GM10266 (cell line): Measurements from ENCODE around the gene C1QTNF1.
"Not testable (repeated sequence)": the region's sequence is repeated elsewhere in the genome, so short reads cannot be mapped to it uniquely, and the experiment has no call there.

Experiments used
- DNase-seq: peaks from one replicate; pipeline ENCODE4 v3.0.0; 2012; ENCODE audit errors: extremely low spot score
- CTCF ChIP-seq: IDR thresholded peaks from 2 replicates; pipeline ENCODE4 v1.5.1; 2012; ENCODE audit warnings: mild to moderate bottlenecking, low read depth; ENCODE audit not compliant: control insufficient read depth, insufficient read depth; ENCODE audit errors: missing control alignments

The C1QTNF1 gene

GRCh38 chr17:79073016-79073705 lies 49.2 kb downstream of the C1QTNF1 start:
- no peak for TF ChIP-seq CTCF
- DNase-seq: no peak

DNA sequence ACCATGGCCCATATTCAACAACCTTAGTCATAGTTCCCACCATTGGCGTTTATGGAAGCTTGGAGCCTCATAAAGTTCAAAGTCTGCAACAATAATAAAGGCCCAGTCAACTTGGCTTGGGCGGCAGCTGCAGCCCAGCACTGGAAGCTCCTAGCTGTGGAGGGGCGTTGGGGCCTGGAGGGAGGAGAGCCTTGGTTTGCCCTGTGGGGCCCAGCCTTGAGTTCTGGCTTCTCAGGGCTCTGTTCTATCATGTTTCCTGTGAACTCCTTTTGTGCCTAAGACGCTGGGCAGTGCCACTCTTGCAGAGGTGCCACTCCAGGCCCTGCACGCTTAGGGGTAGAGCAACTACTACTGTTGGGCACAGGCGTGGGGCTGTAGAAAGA lies 49.7 kb downstream of the C1QTNF1 start:
- TF ChIP-seq CTCF: no peak
- DNase-seq: no peak

- not testable (repeated sequence) for DNase-seq
Measured at GRCh38 chr17:79074121-79074648, 50.2 kb downstream of the C1QTNF1 start.

- DNase-seq: peak; percentile 99
- TF ChIP-seq CTCF: no peak
Measured at GRCh38 chr17:79074649-79075445, 50.9 kb downstream of the C1QTNF1 start, which contains the start of gene ENGASE. Gene ENGASE (plus strand): TSS chr17:79074824. CDS start chr17:79074945, 121 bp downstream.

GRCh38 chr17:79075446-79075750 lies 51.4 kb downstream of the C1QTNF1 start:
- peak; percentile 40 for DNase-seq
- TF ChIP-seq CTCF: no peak

DNA sequence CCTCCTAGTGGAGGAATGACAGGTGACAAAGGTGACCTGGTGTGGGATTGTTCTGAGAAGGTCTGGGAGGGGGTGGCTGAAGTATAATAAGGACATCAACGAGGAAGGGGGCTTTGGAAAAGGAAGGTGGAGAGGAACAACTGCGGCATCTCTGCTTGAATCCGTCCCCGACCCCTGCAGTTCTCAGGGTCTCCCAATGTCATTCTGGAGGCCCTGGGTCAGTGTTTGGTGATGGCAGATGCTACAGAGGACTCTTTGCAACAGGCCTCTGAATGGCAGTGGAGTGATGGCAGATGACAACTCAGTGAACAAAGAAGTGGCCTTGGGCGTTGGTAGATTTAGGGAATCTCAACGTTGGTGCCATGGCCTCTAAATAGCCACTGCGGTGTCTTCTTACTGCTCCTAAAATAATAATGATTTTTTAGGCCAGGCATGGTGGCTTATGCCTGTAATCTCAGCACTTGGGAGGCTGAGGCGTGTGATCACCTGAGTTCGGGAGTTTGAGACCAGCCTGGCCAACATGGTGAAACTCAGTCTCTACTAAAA lies 52.0 kb downstream of the C1QTNF1 start:
- TF ChIP-seq CTCF: no peak
- no peak for DNase-seq

GRCh38 chr17:79077587-79077986 lies 53.6 kb downstream of the C1QTNF1 start:
- TF ChIP-seq CTCF: no peak
- no peak for DNase-seq
